MM.1S (cell line): ENCODE results near the gene GOSR2.

Experiments used
- DNase-seq: peaks from one replicate; pipeline ENCODE4 v3.0.0-alpha.2; 2015
- H2AFZ ChIP-seq: fragments of 300-600 bp; sonication (generic); 2 replicates; pipeline ENCODE4 v1.6.0; 2016; ENCODE audit warnings: antibody characterized with exemption, low read length
- H3F3A ChIP-seq: fragments of 300-600 bp; sonication (generic); 2 replicates; pipeline ENCODE4 v1.6.1; 2016; ENCODE audit warnings: mild to moderate bottlenecking, antibody characterized with exemption, low read length, moderate library complexity, mixed read lengths; ENCODE audit not compliant: insufficient read depth
- H3K27ac ChIP-seq: fragments of 300-600 bp; sonication (generic); 2 replicates; pipeline ENCODE4 v1.5.1; 2016; ENCODE audit warnings: mild to moderate bottlenecking, low read length
- H3K27me3 ChIP-seq: fragments of 300-600 bp; sonication (generic); replicated peaks from 2 replicates; pipeline ENCODE4 v1.6.0; 2016; ENCODE audit warnings: low read length; ENCODE audit not compliant: insufficient read depth
- H3K36me3 ChIP-seq: fragments of 300-600 bp; sonication (generic); replicated peaks from 2 replicates; pipeline ENCODE4 v1.6.1; 2016; ENCODE audit warnings: mild to moderate bottlenecking, low read length, mixed read lengths; ENCODE audit not compliant: insufficient read depth
- H3K4me1 ChIP-seq: fragments of 300-600 bp; sonication (generic); 2 replicates; pipeline ENCODE4 v1.6.1; 2016; ENCODE audit warnings: low read length, mixed read lengths
- H3K4me2 ChIP-seq: fragments of 300-600 bp; sonication (generic); 2 replicates; pipeline ENCODE4 v1.6.0; 2016; ENCODE audit warnings: low read depth, low read length
- H3K4me3 ChIP-seq: fragments of 300-600 bp; sonication (generic); 2 replicates; pipeline ENCODE4 v1.5.1; 2016; ENCODE audit warnings: low read length, mixed read lengths
- H3K79me2 ChIP-seq: fragments of 300-600 bp; sonication (generic); 2 replicates; pipeline ENCODE4 v1.6.1; 2016; ENCODE audit warnings: mixed run types, low read length, mixed read lengths
- H3K9ac ChIP-seq: fragments of 300-600 bp; sonication (generic); 2 replicates; pipeline ENCODE4 v1.6.1; 2016; ENCODE audit warnings: low read length, mixed read lengths
- H3K9me2 ChIP-seq: fragments of 300-600 bp; sonication (generic); replicated peaks from 2 replicates; pipeline ENCODE4 v1.6.1; 2016; ENCODE audit warnings: mild to moderate bottlenecking, low read length, mixed read lengths; ENCODE audit not compliant: insufficient read depth
- H3K9me3 ChIP-seq: fragments of 300-600 bp; sonication (generic); replicated peaks from 2 replicates; pipeline ENCODE4 v1.6.1; 2016; ENCODE audit warnings: mild to moderate bottlenecking, low read length, mixed read lengths; ENCODE audit not compliant: insufficient read depth
- H4K20me1 ChIP-seq: fragments of 300-600 bp; sonication (generic); 2 replicates; pipeline ENCODE4 v1.6.1; 2016; ENCODE audit warnings: mild to moderate bottlenecking, low read length, moderate library complexity, mixed read lengths; ENCODE audit not compliant: insufficient read depth
- CTCF ChIP-seq: fragments of 300-600 bp; sonication (generic); IDR thresholded peaks from 2 replicates; pipeline ENCODE4 v1.5.1; 2016; ENCODE audit warnings: antibody characterized with exemption, low read length, mixed read lengths
- EZH2 ChIP-seq: fragments of 300-600 bp; sonication (generic); optimal IDR thresholded peaks from 2 replicates; pipeline ENCODE3; 2017; ENCODE audit warnings: low read depth, mild to moderate bottlenecking, antibody characterized with exemption, low read length, mixed read lengths
- EZH2phosphoT487 ChIP-seq: fragments of 300-600 bp; sonication (generic); IDR thresholded peaks from 2 replicates; pipeline ENCODE4 v1.6.1; 2018; ENCODE audit warnings: antibody characterized with exemption, low read length

Gene GOSR2

GRCh38 chr17:46882666-46883065 lies 40.3 kb upstream of the GOSR2 start:
- Histone ChIP-seq H3K4me3 (no peak overlapping the region), H3K9me3 (no peaks in the 10 kb centered on the region), H3K4me2 (no peak overlapping the region), H3F3A (no peaks in the 10 kb centered on the region), H3K27ac (no peak overlapping the region), H3K9ac (no peak overlapping the region), H4K20me1 (no peaks in the 10 kb centered on the region), H3K79me2 (no peaks in the 10 kb centered on the region), H3K36me3 (no peaks in the 10 kb centered on the region), H3K27me3 (no peaks in the 10 kb centered on the region), H3K9me2 (no peaks in the 10 kb centered on the region), H2AFZ (no peak overlapping the region), H3K4me1 (no peaks in the 10 kb centered on the region)
- no peak for DNase-seq
- no peak for TF ChIP-seq CTCF
- TF ChIP-seq EZH2phosphoT487, result no peak
- no peak for TF ChIP-seq EZH2

GRCh38 chr17:46883871-46884520 lies 39.0 kb upstream of the GOSR2 start:
- TF ChIP-seq EZH2 (no peak), EZH2phosphoT487 (no peak), CTCF (no peak)
- H3K9me2 ChIP-seq, result no peaks in the 10 kb centered on the region
- no peak overlapping the region for H3K4me2 ChIP-seq
- H3K9me3 ChIP-seq, result no peaks in the 10 kb centered on the region
- no peak overlapping the region for H3K4me3 ChIP-seq
- no peak for DNase-seq
- H4K20me1 ChIP-seq, result no peaks in the 10 kb centered on the region
- H3K27me3 ChIP-seq, result no peaks in the 10 kb centered on the region
- H2AFZ ChIP-seq, result no peak overlapping the region
- no peak overlapping the region for H3K27ac ChIP-seq
- no peaks in the 10 kb centered on the region for H3K79me2 ChIP-seq
- no peaks in the 10 kb centered on the region for H3F3A ChIP-seq
- H3K9ac ChIP-seq, result no peak overlapping the region
- H3K4me1 ChIP-seq, result no peaks in the 10 kb centered on the region
- H3K36me3 ChIP-seq, result no peaks in the 10 kb centered on the region

- Histone ChIP-seq H3K4me1 (no peaks in the 10 kb centered on the region), H3K4me3 (no peak overlapping the region), H3K4me2 (no peak overlapping the region), H3K9me3 (no peaks in the 10 kb centered on the region), H3K27ac (no peak overlapping the region), H3K9ac (no peak overlapping the region), H3K27me3 (no peaks in the 10 kb centered on the region), H3K79me2 (no peaks in the 10 kb centered on the region), H4K20me1 (no peaks in the 10 kb centered on the region), H3K36me3 (no peaks in the 10 kb centered on the region), H2AFZ (no peak overlapping the region), H3K9me2 (no peaks in the 10 kb centered on the region), H3F3A (no peaks in the 10 kb centered on the region)
- TF ChIP-seq EZH2, result no peak
- no peak for TF ChIP-seq CTCF
- TF ChIP-seq EZH2phosphoT487, result no peak
- DNase-seq, result no peak
Observed at GRCh38 chr17:46884552-46884951, 38.4 kb upstream of the GOSR2 start.
